GM18507 (cell line): ENCODE results near the gene IBA57.
"Not testable (repeated sequence)": the region's sequence is repeated elsewhere in the genome, so short reads cannot be mapped to it uniquely, and the experiment has no call there.

ENCODE experiments used
- DNase-seq: peaks from one replicate; pipeline ENCODE4 v3.0.0; 2011; ENCODE audit warnings: low read depth; ENCODE audit not compliant: insufficient read length; ENCODE audit errors: extremely low spot score
- FAIRE-seq: peaks from 2 replicates; lab custom pipeline; 2011; peaks lifted over from hg19 to GRCh38; lab: Jason Lieb, UNC

The IBA57 gene

DNA sequence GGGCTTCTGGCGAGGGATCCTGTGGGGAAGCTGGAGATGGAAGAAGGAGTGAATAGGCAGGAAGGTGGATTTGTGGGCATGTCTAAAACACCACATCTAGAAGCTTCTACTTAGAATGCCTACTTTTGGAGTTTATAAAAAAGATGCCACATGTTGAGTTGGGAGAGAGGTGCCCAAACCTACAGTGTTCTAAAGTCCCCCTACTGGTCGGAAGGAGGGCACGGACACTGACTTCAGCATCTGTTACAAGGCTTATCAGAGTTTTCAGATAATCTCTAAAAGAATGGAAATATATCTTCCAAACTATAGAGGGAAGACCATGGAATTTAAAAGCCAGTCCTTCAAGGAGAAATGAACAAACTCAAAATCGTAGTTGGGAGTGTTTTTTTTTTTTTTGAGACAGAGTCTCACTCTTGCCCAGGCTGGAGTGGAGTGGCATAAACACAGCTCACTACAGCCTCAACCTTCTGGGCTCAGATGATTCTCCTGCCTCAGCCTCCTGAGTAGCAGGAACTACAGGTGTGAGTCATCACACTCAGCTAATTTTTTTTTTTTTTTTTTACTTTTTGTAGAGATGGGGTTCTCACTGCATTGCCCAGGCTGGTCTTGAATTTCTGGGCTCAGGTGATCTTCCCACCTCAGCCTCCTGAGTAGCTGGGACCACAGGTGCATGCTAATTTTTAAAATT is 14.8 kb downstream of the IBA57 start:
- DNase-seq = no peak
- no peak for FAIRE-seq

DNA sequence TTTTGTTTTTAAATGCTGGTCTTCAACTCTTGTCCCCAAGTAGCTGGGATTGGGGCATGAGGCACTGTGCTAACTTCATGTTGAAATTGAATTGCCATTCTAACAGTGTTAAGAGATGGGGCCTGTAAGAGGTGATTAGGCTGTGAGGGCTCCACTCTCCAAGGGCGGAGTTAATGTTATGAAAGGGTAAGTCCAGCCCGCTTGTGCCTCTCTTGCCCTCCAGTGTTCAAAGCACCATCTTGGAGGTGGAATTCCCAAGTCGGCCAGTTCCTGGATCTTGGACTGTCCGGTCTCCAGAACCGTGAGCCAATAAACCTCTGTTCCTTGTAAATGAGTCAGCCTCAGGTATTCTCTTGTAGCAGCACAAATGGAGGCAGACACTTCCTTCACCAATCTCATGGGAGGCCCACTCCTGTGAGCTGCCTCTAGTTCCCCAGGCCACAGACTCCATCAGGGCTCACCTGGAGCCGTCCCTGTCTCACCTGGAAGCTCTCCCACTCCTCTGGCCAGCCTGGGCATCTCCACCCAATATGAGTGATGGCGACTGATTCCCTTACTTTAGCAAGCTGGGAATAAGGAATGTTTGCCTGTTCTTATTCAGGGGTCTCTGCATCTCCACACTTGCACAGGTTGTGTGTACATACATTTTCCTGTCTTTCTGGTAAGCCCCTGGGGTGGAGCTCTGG is 15.5 kb downstream of the IBA57 start:
- no peak for FAIRE-seq

DNA sequence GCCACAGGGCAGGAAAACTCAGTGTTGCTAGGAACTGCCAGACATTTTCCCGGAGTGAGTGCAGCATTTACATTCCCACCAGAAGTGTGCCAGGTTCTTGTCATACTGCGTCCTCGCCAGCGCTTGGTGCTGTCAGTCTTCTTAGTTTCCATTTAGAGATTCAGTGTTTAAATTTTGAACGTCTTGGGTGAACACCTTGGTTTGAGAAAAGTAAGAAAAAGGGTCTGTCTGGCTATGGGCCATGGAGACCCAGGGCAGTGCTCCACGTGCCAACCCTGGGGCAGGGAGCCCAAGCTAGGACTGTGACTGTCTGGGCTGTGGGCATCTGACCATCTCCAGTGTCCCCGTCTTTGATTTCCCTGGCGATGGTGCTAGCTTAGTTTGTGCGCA is 16.0 kb downstream of the IBA57 start:
- DNase-seq (no peak), FAIRE-seq (no peak)

More for the DNA sequence above, 15.5 kb downstream of the IBA57 start:
- no peak for DNase-seq

DNA sequence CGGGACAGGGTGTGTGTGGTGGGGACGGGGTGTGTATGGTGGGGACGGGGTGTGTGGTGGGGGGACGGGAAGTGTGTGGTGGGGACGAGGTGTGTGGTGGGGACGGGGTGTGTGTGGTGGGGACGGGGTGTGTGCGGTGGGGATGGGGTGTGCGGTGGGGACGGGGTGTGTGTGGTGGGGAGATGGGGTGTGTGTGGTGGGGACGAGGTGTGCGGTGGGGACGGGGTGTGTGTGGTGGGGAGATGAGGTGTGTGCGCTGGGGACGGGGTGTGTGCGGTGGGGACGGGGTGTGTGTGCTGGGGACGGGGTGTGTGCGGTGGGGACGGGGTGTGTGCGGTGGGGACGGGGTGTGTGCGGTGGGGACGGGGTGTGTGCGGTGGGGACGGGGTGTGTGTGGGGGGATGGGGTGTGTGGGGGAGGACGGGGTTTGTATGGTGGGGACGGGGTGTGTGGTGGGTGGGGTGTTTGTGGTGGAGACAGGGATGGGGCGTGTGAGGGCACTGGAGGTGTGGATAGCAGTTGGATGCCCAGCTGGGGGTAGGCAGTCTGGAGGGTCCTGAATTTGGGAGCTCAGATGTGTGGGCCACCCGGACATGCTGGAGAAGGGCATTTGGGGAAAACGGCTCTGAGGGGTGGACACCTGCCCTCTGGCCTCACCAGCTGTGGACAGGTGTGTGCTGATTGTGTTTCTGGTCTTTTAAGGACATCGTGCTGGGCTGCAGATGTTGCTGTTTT is 16.9 kb downstream of the IBA57 start:
- DNase-seq (no peak), FAIRE-seq (no peak)

DNA sequence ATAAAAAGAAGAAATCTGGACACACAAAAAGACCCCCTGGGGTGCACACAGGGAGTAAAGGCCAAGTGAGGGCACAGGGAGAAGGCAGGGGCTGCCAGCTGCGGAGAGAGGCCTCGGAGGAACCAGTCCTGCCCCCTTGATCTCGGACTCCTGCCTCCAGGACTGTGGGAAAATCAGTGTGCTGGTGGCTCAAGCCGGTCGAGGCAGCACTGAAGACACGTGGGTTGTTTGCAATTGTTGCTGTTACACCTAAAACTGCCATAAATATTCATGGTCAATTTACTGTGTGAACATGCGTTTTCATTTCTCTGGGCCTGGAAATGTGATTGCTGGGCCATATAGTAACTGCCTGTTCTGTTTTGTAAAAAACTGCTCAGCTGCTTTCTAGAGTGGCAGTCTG is 18.5 kb downstream of the IBA57 start:
- no peak for DNase-seq
- FAIRE-seq = no peak

DNA sequence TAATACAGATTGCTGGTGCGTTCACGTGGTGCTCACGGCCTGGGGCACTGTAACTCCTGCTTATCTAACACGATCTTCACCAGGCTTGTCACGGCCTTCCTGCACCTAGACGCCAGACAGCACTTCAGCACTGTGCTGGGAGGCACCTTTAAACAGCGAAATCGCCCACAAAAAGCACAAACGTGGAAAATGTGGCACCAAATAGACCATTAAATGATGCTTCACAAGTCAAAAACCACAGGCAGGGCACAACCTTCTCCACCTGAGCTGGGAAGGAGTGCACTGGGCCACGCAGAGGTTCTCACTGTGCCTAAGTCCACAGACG is 20.0 kb downstream of the IBA57 start:
- FAIRE-seq (no peak), DNase-seq (no peak)

DNA sequence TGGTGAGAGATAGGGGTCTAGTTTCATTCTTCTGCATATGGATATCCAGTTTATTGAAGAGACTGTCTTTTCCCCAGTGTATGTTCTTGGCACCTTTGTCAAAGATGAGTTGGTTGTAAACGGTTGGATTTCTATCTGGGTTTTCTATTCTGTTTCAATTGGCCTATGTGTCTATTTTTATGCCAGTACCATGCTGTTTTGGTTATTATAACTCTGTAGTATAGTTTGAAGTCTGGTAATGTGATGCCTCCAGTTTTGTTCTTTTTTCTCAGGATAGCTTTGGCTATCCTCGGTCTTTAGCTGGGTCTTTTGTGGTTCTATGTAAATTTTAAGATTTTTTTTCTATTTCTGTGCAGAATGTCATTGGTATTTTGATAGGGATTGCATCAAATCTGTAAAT is 22.6 kb downstream of the IBA57 start:
- DNase-seq, FAIRE-seq: not testable (repeated sequence)

DNA sequence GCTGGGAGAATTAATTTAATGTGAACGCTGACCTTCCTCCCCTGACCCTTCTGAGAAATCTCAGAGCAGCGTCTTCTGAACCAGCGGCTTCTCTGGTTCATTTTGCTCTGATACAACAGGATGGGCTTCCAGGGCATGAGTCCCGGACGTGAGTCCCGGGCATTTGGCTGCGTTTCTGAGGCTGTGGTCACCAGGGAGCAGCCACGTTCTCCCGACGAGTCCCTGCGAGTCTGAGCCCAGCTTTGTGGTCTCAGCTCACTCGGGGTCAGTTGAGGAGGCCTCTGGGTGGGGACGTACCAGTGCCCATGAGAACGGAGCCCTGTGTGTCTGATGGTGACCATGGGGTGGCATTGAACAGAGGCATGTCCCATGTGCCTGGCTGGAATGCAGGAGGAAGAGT is 24.6 kb downstream of the IBA57 start:
- FAIRE-seq = no peak
- no peak for DNase-seq

DNA sequence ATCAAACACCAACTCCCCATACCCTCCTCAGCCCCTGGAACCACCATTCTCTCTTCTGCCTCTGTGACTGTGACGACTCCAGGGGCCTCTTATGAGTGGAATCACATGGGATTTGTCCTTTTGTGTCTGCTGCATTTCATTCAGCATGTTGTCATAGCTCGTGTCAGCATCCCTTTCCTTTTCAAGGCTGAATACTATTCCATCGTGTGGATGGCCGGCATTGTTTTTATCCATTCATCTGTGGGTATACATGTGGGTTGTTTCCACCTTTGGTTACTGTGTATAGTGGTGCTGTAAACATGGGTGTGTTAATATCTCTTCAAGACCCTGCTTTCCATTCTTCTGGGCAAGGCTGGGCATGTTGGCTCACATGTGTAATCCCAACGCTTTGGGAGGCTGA is 25.2 kb downstream of the IBA57 start:
- FAIRE-seq (no peak), DNase-seq (no peak)

DNA sequence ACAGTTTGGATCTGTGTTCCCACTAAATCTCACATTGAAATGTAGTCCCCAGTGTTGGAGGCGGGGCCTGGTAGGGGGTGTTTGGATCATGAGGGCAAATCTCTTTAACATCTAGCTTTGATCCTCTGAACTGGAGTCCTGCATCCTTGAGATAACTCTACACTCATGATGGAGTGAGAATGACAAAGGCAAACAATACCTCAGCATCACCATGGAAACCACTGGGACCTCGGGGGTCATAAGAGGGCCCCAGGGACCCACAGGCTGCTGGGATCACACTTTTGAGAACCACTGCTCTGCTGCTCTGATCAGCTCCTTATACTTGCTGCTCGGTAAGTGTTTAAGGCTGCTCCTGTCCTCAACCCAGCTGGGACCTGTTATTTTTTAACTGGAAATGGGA is 28.8 kb downstream of the IBA57 start:
- no peak for DNase-seq
- no peak for FAIRE-seq

DNA sequence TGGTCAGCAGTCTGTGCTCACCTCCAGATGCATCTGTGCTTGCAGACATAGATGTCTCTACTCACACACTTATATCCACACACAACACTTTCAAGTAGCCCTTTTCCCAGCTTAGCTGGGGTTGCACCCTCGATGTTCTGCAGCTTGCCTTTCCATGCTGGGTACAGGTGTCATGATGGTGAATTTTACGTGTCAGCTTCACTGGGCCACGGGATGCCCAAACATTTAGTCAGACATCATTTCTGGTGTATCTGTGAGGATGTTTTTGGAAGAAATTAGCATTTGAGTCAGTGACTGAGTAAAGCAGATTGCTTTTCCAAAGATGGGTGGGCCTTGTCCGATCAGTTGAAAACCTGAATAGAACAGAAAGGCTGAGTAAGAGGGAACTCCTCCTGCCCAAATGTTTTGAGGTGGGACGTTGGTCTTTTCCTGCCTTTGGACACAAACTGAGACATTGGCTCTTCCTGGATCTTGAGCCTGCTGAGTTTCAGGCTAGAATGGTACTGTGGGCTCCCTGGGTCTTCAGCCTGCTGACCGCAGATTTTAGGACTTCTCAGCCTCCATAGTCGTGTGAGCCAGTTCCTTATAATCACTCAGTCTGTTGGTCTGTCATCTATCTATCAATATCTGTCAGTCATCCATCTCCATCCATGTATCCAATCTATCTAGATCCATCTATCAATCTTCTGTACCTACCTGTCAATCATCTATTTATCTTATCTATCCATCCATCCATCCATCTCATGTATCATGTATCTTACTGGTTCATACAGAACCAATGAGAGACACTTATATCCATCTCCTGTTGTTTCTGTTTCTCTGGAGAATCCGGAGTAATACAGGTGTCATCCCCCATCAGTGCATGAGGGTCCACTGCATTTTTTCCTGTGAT is 29.6 kb downstream of the IBA57 start:
- DNase-seq (no peak), FAIRE-seq (no peak)

DNA sequence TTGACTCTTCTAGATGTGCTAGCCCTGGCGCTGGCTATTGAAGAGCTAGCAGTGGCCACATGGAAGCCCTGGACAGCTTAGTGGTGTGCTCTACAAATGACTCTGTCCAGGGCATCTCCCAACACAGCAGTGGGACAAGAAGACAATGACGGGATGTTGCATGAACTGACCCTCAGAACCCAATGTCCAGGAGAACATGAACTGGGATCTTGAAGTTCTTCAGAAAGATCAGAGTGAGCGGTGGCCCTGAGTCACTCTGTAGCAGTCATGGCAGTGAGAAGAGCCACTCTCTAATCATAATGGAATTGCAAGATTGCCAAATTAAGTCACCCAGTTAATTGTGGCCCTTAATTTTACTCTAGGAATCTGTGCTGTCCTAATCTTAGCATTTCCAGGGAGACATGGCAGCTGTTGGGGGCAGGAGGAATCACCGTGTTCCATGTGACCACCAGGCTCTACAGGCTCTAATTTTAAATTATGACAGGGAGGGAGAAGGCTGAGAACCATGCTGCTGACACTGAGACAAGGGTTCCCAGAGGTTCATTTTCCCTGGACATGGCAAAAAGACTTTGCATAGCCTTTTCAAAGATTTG is 32.0 kb downstream of the IBA57 start:
- DNase-seq (no peak), FAIRE-seq (no peak)

DNA sequence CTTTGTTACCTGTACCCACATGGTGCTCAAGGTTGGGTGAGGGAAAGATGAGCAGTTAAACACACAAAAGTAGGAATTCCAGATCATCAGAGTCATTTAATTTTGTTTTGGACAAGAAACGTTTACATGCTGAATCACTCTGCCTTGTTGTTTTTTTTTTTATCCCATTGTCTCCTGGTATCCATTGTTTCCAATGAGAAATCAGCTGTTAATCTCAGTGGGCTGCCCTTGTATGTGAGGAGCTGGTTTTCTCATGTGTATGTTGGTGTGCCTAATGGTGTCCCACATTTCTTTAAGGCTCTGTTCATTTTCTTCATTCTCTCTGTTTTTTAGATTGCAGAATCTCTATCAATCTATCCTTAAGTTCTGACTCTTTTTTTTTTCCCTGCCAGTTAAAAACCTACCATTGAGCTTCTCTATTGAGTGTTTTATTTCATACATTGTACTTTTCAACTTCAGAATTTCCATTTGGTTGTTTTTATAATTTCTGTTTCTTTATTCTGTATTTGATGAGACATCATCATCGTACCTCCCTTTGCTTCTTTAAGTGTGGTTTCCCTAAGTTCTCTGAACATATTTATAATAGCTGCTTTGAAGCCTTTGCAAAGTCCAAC is 33.5 kb downstream of the IBA57 start:
- FAIRE-seq = no peak
- no peak for DNase-seq

DNA sequence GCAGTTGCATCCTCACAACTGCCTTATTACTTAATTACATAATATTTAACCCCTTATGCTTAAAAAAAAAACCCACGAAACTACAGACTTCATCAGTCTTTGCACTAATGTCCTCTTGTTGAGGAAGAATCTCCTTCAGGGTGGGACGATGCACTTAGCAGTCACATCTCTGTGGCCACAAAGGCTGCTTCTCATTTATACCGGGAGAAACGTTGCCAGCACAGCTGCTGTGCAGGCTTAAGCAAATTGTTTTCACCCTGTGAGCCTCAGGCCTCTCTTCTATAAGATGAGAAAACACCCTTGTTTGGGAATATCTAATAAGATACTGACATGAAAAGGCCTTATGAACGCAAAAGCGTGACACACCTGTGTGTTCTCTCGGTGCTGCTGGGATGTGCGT is 39.4 kb downstream of the IBA57 start:
- DNase-seq (no peak), FAIRE-seq (no peak)

DNA sequence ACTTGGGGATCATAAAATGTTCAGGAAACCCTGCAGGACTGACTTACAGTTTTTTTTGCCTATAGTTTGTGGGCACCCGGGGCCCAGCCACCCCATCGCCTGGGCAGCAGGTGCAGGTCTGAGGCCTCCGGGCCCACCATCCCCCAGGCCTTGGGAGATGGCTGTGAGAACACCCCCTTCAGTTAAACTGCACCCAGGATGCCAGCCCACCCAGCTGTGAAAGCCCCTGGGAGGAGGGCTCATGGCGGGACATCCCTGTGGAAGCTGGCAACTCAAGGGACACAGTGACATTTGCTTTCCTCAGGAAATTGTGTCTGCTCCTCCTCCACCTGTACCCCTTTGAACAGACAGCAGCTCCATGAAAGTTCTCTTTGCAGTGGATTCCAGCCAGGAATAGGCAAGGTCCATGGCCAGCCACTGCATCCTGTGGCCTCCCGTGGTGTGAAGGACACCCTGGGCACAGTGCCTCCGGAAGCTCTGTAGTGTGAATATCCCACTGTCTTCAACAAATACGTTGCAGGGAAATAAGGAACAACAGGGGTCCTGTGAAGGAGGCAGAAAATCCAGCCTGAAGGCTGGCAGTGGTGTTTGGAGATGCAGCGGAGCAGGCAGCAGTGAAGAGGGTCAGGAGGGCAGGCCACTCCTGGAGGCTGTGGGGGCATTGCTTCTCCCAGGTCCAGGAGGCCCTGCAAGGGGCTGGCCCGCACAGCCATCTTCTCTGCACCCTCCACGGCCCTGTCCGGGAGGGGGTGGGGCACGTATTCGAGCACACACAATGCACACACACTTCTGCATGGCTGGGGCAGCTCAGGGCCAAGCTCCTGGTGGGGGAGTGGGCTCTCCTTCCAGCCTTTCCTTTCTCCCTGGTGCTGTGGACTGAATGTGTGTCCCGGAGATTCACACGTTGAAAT is 40.2 kb downstream of the IBA57 start:
- FAIRE-seq (no peak), DNase-seq (no peak)

DNA sequence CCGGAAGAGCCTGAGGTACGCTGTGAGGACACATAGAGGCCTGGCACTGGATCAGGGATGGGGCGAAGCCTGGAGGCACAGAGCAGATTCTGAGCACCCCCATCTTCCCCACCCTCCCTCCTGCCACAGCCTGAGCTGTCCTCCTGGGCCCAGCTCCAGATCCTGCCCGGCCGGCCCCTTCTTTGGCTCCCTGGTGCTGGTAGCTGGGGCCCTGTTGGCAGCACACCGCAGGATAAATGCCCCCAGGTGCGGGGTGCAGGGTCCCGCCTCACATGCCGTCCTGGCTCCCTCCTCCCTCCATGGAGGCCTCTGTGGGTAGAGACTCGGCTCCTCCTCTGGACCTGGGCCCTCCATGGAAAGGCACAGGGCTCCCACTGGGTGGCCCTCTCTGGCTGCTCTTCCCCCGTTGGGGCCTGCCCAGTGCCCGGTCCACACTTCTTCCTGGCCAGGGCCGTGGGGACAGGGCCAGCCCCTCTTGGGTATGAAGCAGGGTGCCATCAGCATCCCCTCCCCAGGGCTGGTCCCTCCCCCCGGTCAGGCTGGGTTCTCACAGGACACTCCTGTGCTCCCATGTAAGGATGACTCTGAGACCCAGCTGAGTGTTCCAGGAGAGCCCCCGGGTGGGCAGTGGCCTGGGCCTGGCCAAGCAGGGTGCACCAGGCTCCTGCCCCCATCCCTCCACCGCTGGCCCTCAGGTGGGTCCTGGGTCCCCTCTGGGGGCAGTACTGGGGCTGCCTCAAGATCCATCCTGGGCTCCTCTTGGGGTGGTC is 41.2 kb downstream of the IBA57 start:
- FAIRE-seq (no peak), DNase-seq (no peak)

DNA sequence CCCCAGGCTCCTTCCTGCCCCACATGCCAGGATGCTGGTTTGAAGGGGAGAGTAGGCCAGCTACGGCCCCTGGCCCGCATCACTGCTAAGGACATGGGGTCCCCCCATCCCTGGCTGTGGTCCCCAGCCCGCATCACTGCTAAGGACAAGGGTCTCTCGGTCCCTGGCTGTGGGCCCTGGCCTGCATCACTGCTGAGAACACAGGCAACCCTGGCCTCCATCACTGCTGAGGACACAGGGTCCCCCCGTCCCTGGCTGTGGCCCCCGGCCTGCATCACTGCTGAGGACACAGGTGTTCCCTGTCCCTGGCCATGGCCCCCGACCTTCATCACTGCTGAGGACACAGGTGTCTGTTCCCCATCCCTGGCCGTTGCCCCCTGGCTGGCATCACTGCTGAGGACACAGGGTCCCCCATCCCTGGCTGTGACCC is 41.8 kb downstream of the IBA57 start:
- no peak for DNase-seq
- FAIRE-seq = no peak
